Measurements from ENCODE around the gene THRA. TPM values are rescaled to one million over a fixed set of nuclear protein-coding genes. Genes with fewer than 3 reads are reported as not detected.

Gene THRA
- total RNA-seq, 1 donor from 2014 or later = 31.9 TPM

DNA sequence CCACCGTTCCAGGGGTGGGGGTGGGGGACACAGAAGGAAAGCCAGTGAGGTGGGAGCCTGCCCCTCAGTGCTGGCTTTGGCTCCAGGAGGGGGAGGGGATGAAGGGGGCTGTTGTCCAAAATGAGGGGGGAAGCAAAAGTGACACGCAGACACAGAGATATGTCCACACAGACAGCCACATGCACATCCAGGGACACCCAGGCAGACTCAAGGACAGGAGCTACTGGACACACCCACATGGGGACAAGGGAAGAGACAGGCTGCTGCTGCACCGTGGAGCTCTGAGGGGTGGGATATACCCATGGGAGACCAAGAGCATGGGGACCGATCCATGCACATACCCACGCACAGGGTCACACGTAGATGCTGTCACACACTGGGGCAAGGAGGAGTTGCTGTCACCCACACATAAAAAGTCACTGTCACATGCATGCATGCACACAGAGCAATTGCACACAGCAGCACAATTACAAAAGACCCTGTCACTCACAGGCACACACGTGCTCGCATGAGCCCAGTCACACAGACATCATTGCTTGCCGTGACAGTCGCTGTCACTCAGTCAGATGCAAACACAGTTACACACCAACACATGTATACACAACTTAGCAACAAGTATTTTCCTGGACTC is 1.3 kb downstream of the THRA start:
- Mint-ChIP-seq H3K9me3 (ENCODE audit: low read depth) (no peaks in the 10 kb centered on the region), H3K27ac (ENCODE audit: unreplicated experiment) (peak overlapping the region; percentile 96), H3K36me3 (ENCODE audit: low read depth) (no peaks in the 10 kb centered on the region), H3K4me3 (ENCODE audit: unreplicated experiment) (peak overlapping the region; percentile 85), H3K27me3 (ENCODE audit: low read depth) (no peaks in the 10 kb centered on the region), H3K4me1 (ENCODE audit: low read depth) (peaks cover 60% of the 10 kb centered on the region)
- no peak for DNase-seq (ENCODE audit: low spot score)
- TF ChIP-seq, protein P1, sequence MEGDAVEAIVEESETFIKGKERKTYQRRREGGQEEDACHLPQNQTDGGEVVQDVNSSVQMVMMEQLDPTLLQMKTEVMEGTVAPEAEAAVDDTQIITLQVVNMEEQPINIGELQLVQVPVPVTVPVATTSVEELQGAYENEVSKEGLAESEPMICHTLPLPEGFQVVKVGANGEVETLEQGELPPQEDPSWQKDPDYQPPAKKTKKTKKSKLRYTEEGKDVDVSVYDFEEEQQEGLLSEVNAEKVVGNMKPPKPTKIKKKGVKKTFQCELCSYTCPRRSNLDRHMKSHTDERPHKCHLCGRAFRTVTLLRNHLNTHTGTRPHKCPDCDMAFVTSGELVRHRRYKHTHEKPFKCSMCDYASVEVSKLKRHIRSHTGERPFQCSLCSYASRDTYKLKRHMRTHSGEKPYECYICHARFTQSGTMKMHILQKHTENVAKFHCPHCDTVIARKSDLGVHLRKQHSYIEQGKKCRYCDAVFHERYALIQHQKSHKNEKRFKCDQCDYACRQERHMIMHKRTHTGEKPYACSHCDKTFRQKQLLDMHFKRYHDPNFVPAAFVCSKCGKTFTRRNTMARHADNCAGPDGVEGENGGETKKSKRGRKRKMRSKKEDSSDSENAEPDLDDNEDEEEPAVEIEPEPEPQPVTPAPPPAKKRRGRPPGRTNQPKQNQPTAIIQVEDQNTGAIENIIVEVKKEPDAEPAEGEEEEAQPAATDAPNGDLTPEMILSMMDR (IDR thresholded peaks at IDR 0.05) = no peak

DNA sequence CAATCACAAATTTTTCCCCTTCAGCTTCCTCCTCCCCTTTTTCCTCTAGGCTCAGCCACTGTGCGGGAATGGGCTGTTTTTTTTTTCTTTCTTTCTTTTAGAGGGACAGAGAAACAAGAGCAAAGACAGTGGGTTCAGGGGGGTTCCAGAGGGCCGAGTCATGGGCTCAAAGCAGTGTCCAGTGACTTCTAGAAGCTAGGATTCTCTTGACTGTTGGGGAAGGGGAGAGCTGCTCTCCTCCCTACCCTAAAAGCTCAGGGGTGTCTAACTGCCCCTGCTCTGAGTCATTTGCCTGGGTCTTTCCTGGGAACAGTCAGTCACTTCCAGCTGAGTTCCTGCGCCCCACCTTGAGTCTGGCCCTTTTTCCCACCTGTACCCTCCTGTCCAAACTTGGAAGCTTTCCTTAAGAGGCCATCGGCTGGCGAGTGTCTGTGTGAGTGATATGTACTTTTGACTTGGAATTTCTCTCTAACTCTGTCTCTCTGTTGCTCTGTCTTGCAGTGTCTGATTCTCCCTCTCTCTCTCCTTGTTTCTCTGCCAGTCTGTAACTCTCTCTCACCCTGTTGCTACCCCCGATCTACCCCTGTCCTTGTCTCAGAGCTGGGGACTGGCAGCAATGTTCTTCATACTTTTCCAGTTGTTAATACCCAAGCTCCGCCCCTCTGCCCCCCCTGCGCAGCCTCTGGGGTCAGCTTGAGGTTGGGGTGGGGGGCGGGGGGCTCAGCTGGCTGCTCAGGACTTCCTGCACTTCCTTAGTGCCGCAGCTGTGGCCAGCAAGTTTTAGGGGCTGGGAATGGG is 2.4 kb downstream of the THRA start:
- DNase-seq (ENCODE audit: low spot score) = no peak
- Mint-ChIP-seq H3K4me3 (ENCODE audit: unreplicated experiment) (peak overlapping the region; percentile 85), H3K27ac (ENCODE audit: unreplicated experiment) (peak overlapping the region; percentile 96)

DNA sequence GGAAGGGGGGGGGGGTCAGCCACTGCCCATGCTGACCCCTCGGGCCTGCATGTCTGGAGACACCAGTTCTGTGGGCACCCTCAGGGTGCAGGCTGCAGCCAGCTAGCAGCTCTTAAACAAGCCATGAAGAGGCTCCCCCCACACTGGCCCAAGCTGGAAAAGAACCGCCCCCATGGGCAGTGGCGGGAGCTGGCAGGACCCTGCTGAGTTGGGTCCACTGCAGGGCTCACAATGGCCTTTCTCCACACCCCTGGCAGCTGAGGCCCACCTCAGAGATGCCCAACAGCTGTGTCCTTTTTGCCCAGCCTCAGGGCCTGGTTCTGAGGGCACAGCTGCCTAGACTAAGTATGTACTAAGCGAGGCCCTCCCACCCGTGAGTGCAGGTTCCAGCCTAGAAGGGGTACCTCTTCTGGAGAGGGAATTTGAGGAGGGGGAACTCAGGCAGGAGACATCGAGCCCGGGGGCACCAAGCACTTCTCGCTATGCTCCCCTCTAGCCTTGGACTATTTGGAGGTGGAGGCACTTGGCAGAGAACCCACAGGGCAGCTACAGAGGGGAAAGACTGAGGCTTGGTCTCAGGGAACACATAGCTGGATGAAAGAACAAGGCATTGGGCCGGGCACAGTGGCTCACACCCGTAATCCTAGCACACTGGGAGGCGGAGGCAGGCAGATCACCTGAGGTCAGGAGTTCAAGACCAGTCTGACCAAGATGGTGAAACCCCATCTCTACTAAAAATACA is 3.2 kb downstream of the THRA start:
- Mint-ChIP-seq H3K9me3 (ENCODE audit: low read depth) (no peaks in the 10 kb centered on the region), H3K27ac (ENCODE audit: unreplicated experiment) (peak overlapping the region; percentile 96), H3K4me3 (ENCODE audit: unreplicated experiment) (no peak overlapping the region), H3K27me3 (ENCODE audit: low read depth) (no peaks in the 10 kb centered on the region), H3K4me1 (ENCODE audit: low read depth) (peaks cover 79% of the 10 kb centered on the region), H3K36me3 (ENCODE audit: low read depth) (no peaks in the 10 kb centered on the region)
- TF ChIP-seq, protein P1 (IDR thresholded peaks at IDR 0.05) = no peak
- DNase-seq (ENCODE audit: low spot score) = no peak

More for the DNA sequence above, 2.4 kb downstream of the THRA start:
- no peaks in the 10 kb centered on the region for H3K9me3 Mint-ChIP-seq (ENCODE audit: low read depth)
- H3K27me3 Mint-ChIP-seq (ENCODE audit: low read depth) = no peaks in the 10 kb centered on the region
- TF ChIP-seq, protein P1 (IDR thresholded peaks at IDR 0.05) = no peak
- H3K36me3 Mint-ChIP-seq (ENCODE audit: low read depth) = no peaks in the 10 kb centered on the region
- H3K4me1 Mint-ChIP-seq (ENCODE audit: low read depth) = peaks cover 72% of the 10 kb centered on the region

DNA sequence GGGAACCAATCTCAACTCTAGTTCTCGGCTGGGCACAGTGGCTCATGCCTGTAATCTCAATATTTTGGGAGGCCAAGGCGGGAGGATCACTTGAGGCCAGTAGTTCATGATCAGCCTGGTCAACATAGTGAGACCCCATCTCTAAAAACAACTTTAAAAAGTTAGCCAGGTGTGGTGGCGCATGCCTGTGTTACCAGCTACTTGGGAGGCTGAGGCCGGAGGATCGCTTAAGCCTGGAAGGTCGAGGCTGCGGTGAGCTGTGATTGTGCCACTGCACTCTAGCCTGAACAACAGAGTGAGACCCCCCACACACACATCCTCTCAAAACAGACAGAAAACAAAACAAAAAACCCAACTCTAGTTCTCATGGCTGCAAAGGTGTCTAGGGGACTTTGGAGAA is 4.9 kb downstream of the THRA start:
- TF ChIP-seq, protein P1 (IDR thresholded peaks at IDR 0.05) = no peak
- no peak for DNase-seq (ENCODE audit: low spot score)
- H3K4me3 Mint-ChIP-seq (ENCODE audit: unreplicated experiment) = no peak overlapping the region
- no peaks in the 10 kb centered on the region for H3K27me3 Mint-ChIP-seq (ENCODE audit: low read depth)
- H3K4me1 Mint-ChIP-seq (ENCODE audit: low read depth) = peaks cover 90% of the 10 kb centered on the region
- peak overlapping the region; percentile 98 for H3K27ac Mint-ChIP-seq (ENCODE audit: unreplicated experiment)
- no peaks in the 10 kb centered on the region for H3K9me3 Mint-ChIP-seq (ENCODE audit: low read depth)
- no peaks in the 10 kb centered on the region for H3K36me3 Mint-ChIP-seq (ENCODE audit: low read depth)

DNA sequence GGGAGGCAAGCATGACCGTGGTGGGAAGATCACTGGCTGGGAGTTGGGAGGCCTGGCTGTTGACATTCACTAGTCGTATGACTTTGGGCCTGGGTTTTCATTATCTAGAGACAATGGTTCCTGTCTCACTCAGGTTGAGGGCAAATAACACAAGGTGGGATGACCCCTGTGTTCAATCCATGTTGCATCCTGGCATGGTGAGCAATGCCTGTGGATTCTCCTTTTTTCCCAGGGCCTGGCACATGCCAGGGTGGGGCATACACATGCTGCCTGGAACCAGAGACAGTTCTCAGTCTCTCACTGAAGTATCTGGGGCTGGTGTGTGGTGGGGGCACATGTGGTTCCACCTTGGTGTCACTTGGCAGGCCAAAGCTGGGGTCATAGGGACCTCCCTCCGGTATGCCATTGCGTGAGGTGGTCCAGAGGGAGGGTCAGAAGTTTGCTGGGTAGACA is 5.4 kb downstream of the THRA start:
- H3K36me3 Mint-ChIP-seq (ENCODE audit: low read depth) = no peaks in the 10 kb centered on the region
- no peaks in the 10 kb centered on the region for H3K9me3 Mint-ChIP-seq (ENCODE audit: low read depth)
- no peaks in the 10 kb centered on the region for H3K27me3 Mint-ChIP-seq (ENCODE audit: low read depth)
- DNase-seq (ENCODE audit: low spot score) = no peak
- H3K4me1 Mint-ChIP-seq (ENCODE audit: low read depth) = peaks cover 94% of the 10 kb centered on the region
- TF ChIP-seq, protein P1 (IDR thresholded peaks at IDR 0.05) = no peak
- peak overlapping the region; percentile 72 for H3K4me3 Mint-ChIP-seq (ENCODE audit: unreplicated experiment)
- H3K27ac Mint-ChIP-seq (ENCODE audit: unreplicated experiment) = peak overlapping the region; percentile 98
